ENCODE measurements around the gene EARS2. TPM values are rescaled to one million over a fixed set of nuclear protein-coding genes. Genes with fewer than 3 reads are reported as not detected.
A peak's percentile ranks its signal among the peaks of the same experiment; 100 is the strongest.

The EARS2 gene
- polyA plus RNA-seq, 1 of the 3 experiments (the other 2 are of a cell fraction), result 23.2 TPM

- ChIA-PET CTCF (no interaction called here), POLR2A (no interaction called here)
- Histone ChIP-seq H3K27ac (ENCODE audit: low read depth in 2 of 2, low read length in 1 of 2) (no peak overlapping the region), H3K9me3 (no peaks in the 10 kb centered on the region), H3K79me2 (ENCODE audit: insufficient read depth) (peaks cover 70% of the 10 kb centered on the region), H3K4me3 (ENCODE audit: low read depth in 2 of 2, low read length in 1 of 2) (no peak overlapping the region), H3K36me3 (replicated peaks in 1 of 2; ENCODE audit: control insufficient read depth in 1 of 2, insufficient read depth in 2 of 2, low read length in 1 of 2) (peaks cover 10 to 18% of the 10 kb centered on the region in 2 experiments), H3K9ac (no peak overlapping the region), H4K20me1 (ENCODE audit: insufficient read depth) (peaks cover 14% of the 10 kb centered on the region; the same call in 1 of the 2 replicates), H2AFZ (ENCODE audit: low read depth) (no peak overlapping the region), H3K4me1 (ENCODE audit: control insufficient read depth in 1 of 2, insufficient read depth in 2 of 2, low read depth in 1 of 2, low read length in 1 of 2) (peaks cover 0 to 7% of the 10 kb centered on the region in 2 experiments; a peak in 1 of 4 replicates), H3F3A (replicated peaks; ENCODE audit: insufficient read depth) (peaks cover 2% of the 10 kb centered on the region), H3K9me2 (no peaks in the 10 kb centered on the region), H3K27me3 (ENCODE audit: insufficient read depth) (no peaks in the 10 kb centered on the region), H3K4me2 (peak overlapping the region; percentile 92; the same call in 1 of the 2 replicates)
- 94% methylated on average over 12 of the region's 12 CpGs for WGBS (ENCODE audit: low lambda C conversion rate)
- TF ChIP-seq FOXJ3 (CRISPR knock-in tag; IDR thresholded peaks at IDR 0.05) (no peak), REST (IDR thresholded peaks at IDR 0.05; ENCODE audit: low read depth, low read length) (no peak)
- no peak for DNase-seq
Observed at GRCh38 chr16:23594186-23594585, 37.0 kb upstream of the EARS2 start.

GRCh38 chr16:23590181-23590580 lies 33.0 kb upstream of the EARS2 start:
- Histone ChIP-seq H3K36me3 (replicated peaks in 1 of 2; ENCODE audit: control insufficient read depth in 1 of 2, insufficient read depth in 2 of 2, low read length in 1 of 2) (peaks cover 31% of the 10 kb centered on the region in 2 experiments), H3K79me2 (ENCODE audit: insufficient read depth) (peaks cover 95% of the 10 kb centered on the region), H3F3A (replicated peaks; ENCODE audit: insufficient read depth) (peaks cover 3% of the 10 kb centered on the region), H3K4me2 (no peak overlapping the region), H4K20me1 (ENCODE audit: insufficient read depth) (peaks cover 14% of the 10 kb centered on the region; the same call in 1 of the 2 replicates), H3K27ac (ENCODE audit: low read depth in 2 of 2, low read length in 1 of 2) (no peak overlapping the region), H3K9me3 (no peaks in the 10 kb centered on the region), H2AFZ (ENCODE audit: low read depth) (no peak overlapping the region), H3K4me3 (ENCODE audit: low read depth in 2 of 2, low read length in 1 of 2) (no peak overlapping the region), H3K9ac (no peak overlapping the region), H3K27me3 (ENCODE audit: insufficient read depth) (no peaks in the 10 kb centered on the region), H3K9me2 (no peaks in the 10 kb centered on the region), H3K4me1 (ENCODE audit: control insufficient read depth in 1 of 2, insufficient read depth in 2 of 2, low read depth in 1 of 2, low read length in 1 of 2) (peaks cover 0 to 2% of the 10 kb centered on the region in 2 experiments; a peak in 1 of 4 replicates)
- 96% methylated on average over 2 of the region's 3 CpGs for WGBS (ENCODE audit: low lambda C conversion rate)
- ChIA-PET POLR2A (no interaction called here), CTCF (interaction anchor here (1.0 kb wide), 1 partner anchor 33 kb away, joined by 3 read pairs; the partner anchor contains the start of gene UBFD1)
- DNase-seq, result no peak
- no peak for TF ChIP-seq PBX3 (IDR thresholded peaks at IDR 0.05)
- no peak for TF ChIP-seq NFIC (IDR thresholded peaks at IDR 0.05; ENCODE audit: borderline replicate concordance)
- no peak for TF ChIP-seq SIN3A (IDR thresholded peaks at IDR 0.05; ENCODE audit: borderline replicate concordance, low read depth, low read length)
- TF ChIP-seq MEF2A (IDR thresholded peaks at IDR 0.05; ENCODE audit: borderline replicate concordance, low read depth), result no peak
- no peak for TF ChIP-seq ZBTB33 (IDR thresholded peaks at IDR 0.05; ENCODE audit: borderline replicate concordance, low read depth)
- no peak for TF ChIP-seq TAF1 (IDR thresholded peaks at IDR 0.05; ENCODE audit: borderline replicate concordance, low read depth, low read length)
- TF ChIP-seq IRF3 (IDR thresholded peaks at IDR 0.05; ENCODE audit: low read depth, low read length), result no peak
- no peak for TF ChIP-seq RFX5 (IDR thresholded peaks at IDR 0.05; ENCODE audit: low read length)
- TF ChIP-seq REST (IDR thresholded peaks at IDR 0.05; ENCODE audit: low read depth, low read length), result no peak
- TF ChIP-seq TEAD4 (IDR thresholded peaks at IDR 0.05; ENCODE audit: borderline replicate concordance, insufficient read depth), result no peak
- no peak for TF ChIP-seq RCOR1 (IDR thresholded peaks at IDR 0.05; ENCODE audit: low read length)

Measured in SK-N-SH (cell line).